Activated CD4-positive, alpha-beta memory T cell treated with anti-CD3 and anti-CD28 coated beads, Interleukin-2, amount 10 ng/mL, durations not matched to agents 7 days and 5 days (primary cell): ENCODE results near the gene MARCHF3. TPM values are rescaled to one million over a fixed set of nuclear protein-coding genes. Genes with fewer than 3 reads are reported as not detected.

Experiments used
- CTCF ChIA-PET: fragments of 350-600 bp; sonication (Branson Sonifier 250); formaldehyde crosslinking; loops from one replicate; lab custom pipeline; 2021; ENCODE audit warnings: antibody characterized with exemption, inconsistent platforms; lab: Charles Lee
- POLR2A ChIA-PET: fragments of 350-600 bp; sonication (Branson Sonifier 250); formaldehyde crosslinking; loops from one replicate; lab custom pipeline; 2021; ENCODE audit warnings: antibody characterized with exemption; lab: Charles Lee
- DNase-seq: peaks from one replicate; pipeline ENCODE4 v3.0.0-alpha.2; 2020
- H3K27ac Mint-ChIP-seq: one replicate; pipeline ENCODE4 v1.8.0; 2021; ENCODE audit warnings: mild to moderate bottlenecking, mixed read lengths
- H3K27me3 Mint-ChIP-seq: one replicate; pipeline ENCODE4 v1.8.0; 2021; ENCODE audit warnings: mixed read lengths
- H3K36me3 Mint-ChIP-seq: one replicate; pipeline ENCODE4 v1.8.0; 2021; ENCODE audit warnings: low read depth, mixed read lengths
- H3K4me1 Mint-ChIP-seq: one replicate; pipeline ENCODE4 v1.8.0; 2021; ENCODE audit warnings: mixed read lengths
- H3K4me3 Mint-ChIP-seq: one replicate; pipeline ENCODE4 v1.8.0; 2021; ENCODE audit warnings: mild to moderate bottlenecking, mixed read lengths
- H3K9me3 Mint-ChIP-seq: one replicate; pipeline ENCODE4 v1.8.0; 2021; ENCODE audit warnings: mixed read lengths
- total RNA-seq, 2 experiments: library from RNA; stranded (reverse); gene quantifications; one replicate each; pipeline ENCODE4 v1.2.3, GENCODE V29; 2021

The MARCHF3 gene
- under 1 TPM; 0.68 to 0.70 TPM for total RNA-seq

- POLR2A ChIA-PET: interaction anchor here (2.2 to 2.4 kb wide), 2 partner anchors 43 to 253 kb away, joined by 8 to 11 read pairs; partner anchors contain the start of genes C5orf63 and LMNB1
- CTCF ChIA-PET: interaction anchor here (0.8 to 1.3 kb wide), 3 partner anchors 42 to 462 kb away, joined by 3 read pairs; no protein-coding TSS in a partner anchor
- Mint-ChIP-seq H3K36me3 (no peaks in the 10 kb centered on the region), H3K9me3 (no peaks in the 10 kb centered on the region), H3K4me1 (peaks cover 12% of the 10 kb centered on the region), H3K27me3 (peaks cover 49% of the 10 kb centered on the region), H3K4me3 (peak within 1 kb of the TSS; percentile 85), H3K27ac (no peak within 1 kb of the TSS)
- peak; percentile 95 for DNase-seq
Observed at GRCh38 chr5:127030259-127031146, at the start of gene MARCHF3. Gene MARCHF3, minus strand, starts transcription at chr5:127030558. Its CDS starts 112,387 bp downstream, at chr5:126918171.

- DNase-seq: no peak
- Mint-ChIP-seq H3K9me3 (no peaks in the 10 kb centered on the region), H3K27ac (no peak overlapping the region), H3K4me3 (no peak overlapping the region), H3K36me3 (no peaks in the 10 kb centered on the region), H3K4me1 (no peaks in the 10 kb centered on the region), H3K27me3 (no peaks in the 10 kb centered on the region)
- CTCF ChIA-PET: no interaction called here
- POLR2A ChIA-PET: no interaction called here
Observed at GRCh38 chr5:127079994-127080491, 49.7 kb upstream of the MARCHF3 start.

- Mint-ChIP-seq H3K9me3 (no peaks in the 10 kb centered on the region), H3K4me1 (peaks cover 13% of the 10 kb centered on the region), H3K27ac (no peak overlapping the region), H3K36me3 (peaks cover 4% of the 10 kb centered on the region), H3K27me3 (no peaks in the 10 kb centered on the region), H3K4me3 (no peak overlapping the region)
- POLR2A ChIA-PET: no interaction called here
- no peak for DNase-seq
- CTCF ChIA-PET: no interaction called here
Observed at GRCh38 chr5:127077366-127077765, 47.0 kb upstream of the MARCHF3 start.

- H3K27ac Mint-ChIP-seq: no peak overlapping the region
- H3K36me3 Mint-ChIP-seq: peaks cover 4% of the 10 kb centered on the region
- H3K4me1 Mint-ChIP-seq: peaks cover 13% of the 10 kb centered on the region
- no peak for DNase-seq
- H3K9me3 Mint-ChIP-seq: no peaks in the 10 kb centered on the region
- H3K27me3 Mint-ChIP-seq: no peaks in the 10 kb centered on the region
- POLR2A ChIA-PET: no interaction called here
- CTCF ChIA-PET: no interaction called here
- H3K4me3 Mint-ChIP-seq: no peak overlapping the region
Observed at GRCh38 chr5:127076315-127077129, 46.2 kb upstream of the MARCHF3 start.

GRCh38 chr5:127074466-127074865 lies 44.1 kb upstream of the MARCHF3 start:
- Mint-ChIP-seq H3K9me3 (no peaks in the 10 kb centered on the region), H3K27ac (no peak overlapping the region), H3K36me3 (peaks cover 5% of the 10 kb centered on the region), H3K27me3 (no peaks in the 10 kb centered on the region), H3K4me3 (no peak overlapping the region), H3K4me1 (peaks cover 13% of the 10 kb centered on the region)
- DNase-seq: no peak
- ChIA-PET POLR2A (interaction anchor here (2.4 kb wide), 1 partner anchor 11 kb away, joined by 10 read pairs; no protein-coding TSS in a partner anchor), CTCF (interaction anchor here (2.6 kb wide), 1 partner anchor 45 kb away, joined by 7 read pairs; no protein-coding TSS in a partner anchor)

GRCh38 chr5:127072861-127073846 lies 42.8 kb upstream of the MARCHF3 start, which contains the start of gene C5orf63:
Gene C5orf63, minus strand, starts transcription at chr5:127073502. Its CDS starts 14,507 bp downstream, at chr5:127058995.
- Mint-ChIP-seq H3K4me3 (peak within 1 kb of the TSS; percentile 82), H3K9me3 (no peaks in the 10 kb centered on the region), H3K4me1 (peaks cover 13% of the 10 kb centered on the region), H3K36me3 (peaks cover 12% of the 10 kb centered on the region), H3K27ac (peak within 1 kb of the TSS; percentile 67), H3K27me3 (no peaks in the 10 kb centered on the region)
- peak; percentile 76 for DNase-seq
- ChIA-PET POLR2A (interaction anchor here (1.0 to 2.4 kb wide), 5 partner anchors 10 to 295 kb away, joined by 4 to 10 read pairs (median 8); partner anchors contain the start of gene MARCHF3), CTCF (interaction anchor here (0.7 to 2.6 kb wide), 7 partner anchors 18 to 472 kb away, joined by 3 to 7 read pairs (median 3); partner anchors contain the start of gene PHAX)

- Mint-ChIP-seq H3K27ac (no peak overlapping the region), H3K27me3 (no peaks in the 10 kb centered on the region), H3K9me3 (no peaks in the 10 kb centered on the region), H3K4me3 (no peak overlapping the region), H3K4me1 (peaks cover 13% of the 10 kb centered on the region), H3K36me3 (peaks cover 12% of the 10 kb centered on the region)
- ChIA-PET CTCF (interaction anchor here (0.6 kb wide), 1 partner anchor 405 kb away, joined by 3 read pairs; no protein-coding TSS in a partner anchor), POLR2A (no interaction called here)
- no peak for DNase-seq
Observed at GRCh38 chr5:127070243-127070642, 39.9 kb upstream of the MARCHF3 start.

GRCh38 chr5:127068493-127069214 lies 38.3 kb upstream of the MARCHF3 start:
- Mint-ChIP-seq H3K9me3 (no peaks in the 10 kb centered on the region), H3K4me3 (no peak overlapping the region), H3K27ac (no peak overlapping the region), H3K36me3 (peaks cover 9% of the 10 kb centered on the region), H3K27me3 (no peaks in the 10 kb centered on the region), H3K4me1 (peaks cover 9% of the 10 kb centered on the region)
- CTCF ChIA-PET: no interaction called here
- DNase-seq: no peak
- POLR2A ChIA-PET: no interaction called here

- no peaks in the 10 kb centered on the region for H3K9me3 Mint-ChIP-seq
- H3K36me3 Mint-ChIP-seq: peaks cover 8% of the 10 kb centered on the region
- H3K4me3 Mint-ChIP-seq: no peak overlapping the region
- ChIA-PET POLR2A (no interaction called here), CTCF (no interaction called here)
- H3K27ac Mint-ChIP-seq: no peak overlapping the region
- no peaks in the 10 kb centered on the region for H3K4me1 Mint-ChIP-seq
- no peaks in the 10 kb centered on the region for H3K27me3 Mint-ChIP-seq
- no peak for DNase-seq
Observed at GRCh38 chr5:127066721-127067120, 36.4 kb upstream of the MARCHF3 start.

- no peak overlapping the region for H3K4me3 Mint-ChIP-seq
- ChIA-PET CTCF (interaction anchor here (0.6 kb wide), 1 partner anchor 93 kb away, joined by 3 read pairs; no protein-coding TSS in a partner anchor), POLR2A (interaction anchor here (1.5 kb wide), 1 partner anchor 8 kb away, joined by 4 read pairs; the partner anchor contains the start of gene C5orf63)
- peaks cover 5% of the 10 kb centered on the region for H3K4me1 Mint-ChIP-seq
- H3K27ac Mint-ChIP-seq: no peak overlapping the region
- DNase-seq: no peak
- peaks cover 6% of the 10 kb centered on the region for H3K36me3 Mint-ChIP-seq
- H3K27me3 Mint-ChIP-seq: no peaks in the 10 kb centered on the region
- no peaks in the 10 kb centered on the region for H3K9me3 Mint-ChIP-seq
Observed at GRCh38 chr5:127064253-127064840, 34.0 kb upstream of the MARCHF3 start.
